Heart right ventricle (tissue), 16 donors: Measurements from ENCODE around the gene VPS51. TPM values are rescaled to one million over a fixed set of nuclear protein-coding genes. Genes with fewer than 3 reads are reported as not detected.

Experiments used
- ATAC-seq, 8 donors: fragments of 200-7000 bp; cut with Tn5 transposase; one replicate each; pipeline ENCODE4 v1.9.1; 2020; ENCODE audit warnings: mild to moderate bottlenecking in 8 of 8, moderate library complexity in 8 of 8, moderate number of reproducible peaks in 1 of 8
- DNase-seq, 2 donors: peaks; one replicate each; pipeline ENCODE4 v3.0.0-alpha.2; 2020
- H3K27ac ChIP-seq, 10 donors: fragments of 200-600 bp; sonication (generic) in 2 of 10; one replicate each; pipeline versions ENCODE4 v1.5.0 to v1.8.0; 2020 to 2022; ENCODE audit warnings: mild to moderate bottlenecking in 3 of 10
- H3K27me3 ChIP-seq, 7 donors: fragments of 200-600 bp; one replicate each; pipeline ENCODE4 v1.8.0; 2021 to 2022; ENCODE audit warnings: mild to moderate bottlenecking in 2 of 7
- H3K36me3 ChIP-seq, 9 donors: fragments of 200-600 bp; sonication (generic) in 1 of 9; one replicate each; pipeline versions ENCODE4 v1.5.0 to v1.8.0; 2020 to 2022; ENCODE audit warnings: mild to moderate bottlenecking in 2 of 9
- H3K4me1 ChIP-seq, 9 donors: fragments of 200-600 bp; sonication (generic) in 1 of 9; one replicate each; pipeline versions ENCODE4 v1.5.0 to v1.8.0; 2020 to 2022; ENCODE audit warnings: mild to moderate bottlenecking in 4 of 9
- H3K4me3 ChIP-seq, 10 donors: fragments of 200-600 bp; sonication (generic) in 2 of 10; one replicate each; pipeline versions ENCODE4 v1.5.0 to v1.8.0; 2020 to 2022; ENCODE audit warnings: mild to moderate bottlenecking in 7 of 10, moderate library complexity in 2 of 10
- H3K9me3 ChIP-seq, 11 donors: fragments of 200-600 bp in 10 of 11; sonication (generic) in 2 of 11; one replicate each; pipeline versions ENCODE4 v1.5.0 to v1.8.0; 2013 to 2022; ENCODE audit warnings: mild to moderate bottlenecking in 2 of 11, control low read depth in 1 of 11, moderate library complexity in 1 of 11
- CTCF ChIP-seq, 9 donors: fragments of 200-600 bp; sonication (generic) in 2 of 9; IDR thresholded peaks; one replicate each; pipeline versions ENCODE4 v1.5.0 to v1.8.0; 2021 to 2022; ENCODE audit warnings: antibody characterized with exemption in 9 of 9, mild to moderate bottlenecking in 5 of 9, moderate library complexity in 1 of 9
- WGBS, 2 donors: extraction: QIAGEN DNeasy Blood & Tissue Kit; methylation state at CpG; one replicate each; pipeline ENCODE4 v1.1.7; 2013; ENCODE audit warnings: inconsistent platforms in 1 of 2; 5-methylcytosine and 5-hydroxymethylcytosine counted together
- intact Hi-C, 10 donors: fragments of 100-400 bp; cut with DNase I; formaldehyde crosslinking; loops; one replicate each; pipeline versions ENCODE4 v1.11.1 to v1.14.2; 2022
- microRNA-seq, 2 donors: library from miRNA; unstranded; fragments of <30 nt; microRNA quantifications; one replicate each; pipeline ENCODE4 v1.2.0, GENCODE V29; 2021
- polyA plus RNA-seq, 2 donors: library from polyadenylated mRNA; stranded (reverse); fragments of 200-250 nt; gene quantifications; one replicate each; pipeline ENCODE4 v1.2.3, GENCODE V29; 2013
- total RNA-seq, 10 donors: library from RNA; stranded (reverse); fragmentation: NEBNext Ultra II Directional in 3 of 10; extraction: Animal tissue kit (Norgen Biotek cat#: 25700) in 3 of 10; gene quantifications; one replicate each; pipeline versions ENCODE4 v1.2.1 to v1.2.4, GENCODE V29; 2021 to 2023
- donor health status: Arrhythmogenic right ventricular cardiomyopathy.
- donor health status: ischemic (EF 13 %, LVEDD 7.1; RV severe dilation, severe dysfunction).
- donor health status: healthy with polysubstance abuse.
- donor health status: DM: no; HTN: yes; CAD: no.
- donor health status: DM: no; HTN: no; CAD: no.
- donor health status: ischemic (EF 25% LVEDD 6.9; RV normal size, moderate dysfunction).
- donor health status: ischemic (EF 25% LVEDD 5.7; RV mildly dilated, moderate dysfunction).
- donor health status: healthy.
- donor health status: DM: yes; HTN: yes; CAD: no.
- donor health status: Ischemic cardiomyopathy.
- donor health status: ischemic (EF 35%, LVEDD 5.7; RV mildly dilated, moderate dysfunction).
- donor health status: nonischemic (EF 11% LVEDD 7.7; RV severe dilation, severe dysfunction).
- donor health status: DM: yes; HTN: yes; CAD: no.
- donor health status: PGD.
- donor health status: ischemic (EF 29% LVEDD 5.4; RV normal size, mild dysfunction).
- donor health status: nonischemic (EF 23%, LVEDD 6.1; RV moderate dilation, normal function).

The VPS51 gene
- total and polyA plus RNA-seq, 12 donors, result 79.2 to 123 (median 100) TPM

GRCh38 chr11:65157336-65157735, 61.3 kb downstream of the VPS51 start:
- H3K27me3 ChIP-seq, result no peaks in the 10 kb centered on the region
- no peaks in the 10 kb centered on the region for H3K9me3 ChIP-seq
- DNase-seq (no peak), ATAC-seq (no peak)
- H3K4me3 ChIP-seq, result no peak overlapping the region
- intact Hi-C loops, result no loop called here
- 67 to 77% methylated on average over 3 of the region's 3 CpGs for WGBS, 2 donors
- no peak for TF ChIP-seq CTCF (IDR thresholded peaks at IDR 0.05)
- no peak overlapping the region for H3K27ac ChIP-seq
- peaks cover 0 to 7% (median 0%) of the 10 kb centered on the region in 9 donors for H3K4me1 ChIP-seq
- H3K36me3 ChIP-seq, result no peaks in the 10 kb centered on the region

GRCh38 chr11:65159012-65159411, 63.0 kb downstream of the VPS51 start:
- 77 to 82% methylated on average over 5 of the region's 5 CpGs for WGBS, 2 donors
- no peak for DNase-seq
- H3K4me1 ChIP-seq, result no peaks in the 10 kb centered on the region
- H3K4me3 ChIP-seq, result no peak overlapping the region
- no peaks in the 10 kb centered on the region for H3K9me3 ChIP-seq
- TF ChIP-seq CTCF (IDR thresholded peaks at IDR 0.05), result no peak
- intact Hi-C loops, result no loop called here
- no peak for ATAC-seq
- no peaks in the 10 kb centered on the region for H3K36me3 ChIP-seq
- H3K27me3 ChIP-seq, result no peaks in the 10 kb centered on the region
- no peak overlapping the region for H3K27ac ChIP-seq

- no peak overlapping the region for H3K27ac ChIP-seq
- H3K4me1 ChIP-seq, result no peaks in the 10 kb centered on the region
- DNase-seq (no peak), ATAC-seq (no peak)
- no peak overlapping the region for H3K4me3 ChIP-seq
- no peak for TF ChIP-seq CTCF (IDR thresholded peaks at IDR 0.05)
- no peaks in the 10 kb centered on the region for H3K27me3 ChIP-seq
- no peaks in the 10 kb centered on the region for H3K36me3 ChIP-seq
- no peaks in the 10 kb centered on the region for H3K9me3 ChIP-seq
- WGBS, 2 donors, result 80 to 81% methylated on average over 3 of the region's 3 CpGs
- intact Hi-C loops, result no loop called here
These were observed 64.6 kb downstream of the VPS51 start for GRCh38 chr11:65160643-65161042.

Small RNA genes within 50 kb of the gene (microRNA-seq; reads per million reads assigned to microRNA genes)
- 0 reads per million in 2 donors for gene MIR6751

Other genes with a start within 250 kb of the VPS51 start
- gene EHD1, start 217.6 kb upstream of the VPS51 start, total RNA-seq, result 10 to 100 TPM; 30.7 to 73.1 (median 43.9) TPM
- 10 to 100 TPM; 26.0 to 39.7 TPM for gene EHD1, start 217.6 kb upstream of the VPS51 start, polyA plus RNA-seq
- 10 to 100 TPM; 12.4 to 17.7 (median 16.0) TPM for gene ATG2A, start 179.0 kb upstream of the VPS51 start, total RNA-seq
- 10 to 100 TPM; 14.8 to 18.6 TPM for gene ATG2A, start 179.0 kb upstream of the VPS51 start, polyA plus RNA-seq
- 10 to 100 TPM; 13.4 to 29.8 (median 20.4) TPM for gene PPP2R5B, start 171.5 kb upstream of the VPS51 start, total RNA-seq
- 10 to 100 TPM; 26.6 to 30.8 TPM for gene PPP2R5B, start 171.5 kb upstream of the VPS51 start, polyA plus RNA-seq
- not detected for gene GPHA2, start 160.3 kb upstream of the VPS51 start, total RNA-seq
- gene GPHA2, start 160.3 kb upstream of the VPS51 start, polyA plus RNA-seq, result not detected
- gene MAJIN, start 124.1 kb upstream of the VPS51 start, total RNA-seq, result not detected
- not detected for gene MAJIN, start 124.1 kb upstream of the VPS51 start, polyA plus RNA-seq
- gene BATF2, start 99.2 kb upstream of the VPS51 start, total RNA-seq, result 10 to 100 TPM in 1 of 10 donors, 1 to 10 TPM in 8, under 1 TPM in 1; 0.66 to 31.8 (median 1.7) TPM
- gene BATF2, start 99.2 kb upstream of the VPS51 start, polyA plus RNA-seq, result 1 to 10 TPM; 2.1 to 2.9 TPM
- gene ARL2, start 82.1 kb upstream of the VPS51 start, total RNA-seq, result 100 to 1,000 TPM in 9 of 10 donors, 10 to 100 TPM in 1; 92.6 to 144 (median 117) TPM
- 100 to 1,000 TPM; 115 to 157 TPM for gene ARL2, start 82.1 kb upstream of the VPS51 start, polyA plus RNA-seq
- 10 to 100 TPM; 11.4 to 21.8 (median 15.2) TPM for gene SNX15, start 68.8 kb upstream of the VPS51 start, total RNA-seq
- 10 to 100 TPM; 14.7 to 23.2 TPM for gene SNX15, start 68.8 kb upstream of the VPS51 start, polyA plus RNA-seq
- gene SAC3D1, start 55.0 kb upstream of the VPS51 start, total RNA-seq, result 1 to 10 TPM; 3.8 to 9.3 (median 4.8) TPM
- 10 to 100 TPM in 1 of 2 donors, 1 to 10 TPM in 1; 4.7 to 17.3 TPM for gene SAC3D1, start 55.0 kb upstream of the VPS51 start, polyA plus RNA-seq
- gene NAALADL1, start 37.7 kb upstream of the VPS51 start, total RNA-seq, result 1 to 10 TPM; 2.1 to 6.8 (median 3.7) TPM
- gene NAALADL1, start 37.7 kb upstream of the VPS51 start, polyA plus RNA-seq, result 1 to 10 TPM; 8.1 to 9.1 TPM
- gene CDCA5, start 12.2 kb upstream of the VPS51 start, total RNA-seq, result 1 to 10 TPM in 5 of 10 donors, under 1 TPM in 5; 0.50 to 5.3 (median 1.0) TPM
- gene CDCA5, start 12.2 kb upstream of the VPS51 start, polyA plus RNA-seq, result under 1 TPM; 0.45 to 0.80 TPM
- 10 to 100 TPM; 21.5 to 27.7 (median 24.8) TPM for gene ZFPL1, start 12.0 kb upstream of the VPS51 start, total RNA-seq
- 10 to 100 TPM; 32.8 to 49.2 TPM for gene ZFPL1, start 12.0 kb upstream of the VPS51 start, polyA plus RNA-seq
- gene TM7SF2, start 15.7 kb downstream of the VPS51 start, total RNA-seq, result 10 to 100 TPM; 38.1 to 87.8 (median 69.5) TPM
- 10 to 100 TPM; 18.5 to 83.6 TPM for gene TM7SF2, start 15.7 kb downstream of the VPS51 start, polyA plus RNA-seq
- 1 to 10 TPM; 4.3 to 8.3 (median 6.5) TPM for gene ZNHIT2, start 21.5 kb downstream of the VPS51 start, total RNA-seq
- 10 to 100 TPM; 16.5 to 17.5 TPM for gene ZNHIT2, start 21.5 kb downstream of the VPS51 start, polyA plus RNA-seq
- gene FAU, start 25.9 kb downstream of the VPS51 start, total RNA-seq, result 100 to 1,000 TPM; 536 to 674 (median 617) TPM
- gene FAU, start 25.9 kb downstream of the VPS51 start, polyA plus RNA-seq, result 1,000 to 10,000 TPM; 1,297 to 1,540 TPM
- 10 to 100 TPM; 33.8 to 44.8 (median 39.9) TPM for gene MRPL49, start 26.1 kb downstream of the VPS51 start, total RNA-seq
- 10 to 100 TPM in 1 of 2 donors, 1 to 10 TPM in 1; 6.4 to 39.0 TPM for gene MRPL49, start 26.1 kb downstream of the VPS51 start, polyA plus RNA-seq
- gene SYVN1, start 38.3 kb downstream of the VPS51 start, total RNA-seq, result 10 to 100 TPM; 24.1 to 34.0 (median 27.8) TPM
- gene SYVN1, start 38.3 kb downstream of the VPS51 start, polyA plus RNA-seq, result 10 to 100 TPM; 22.2 to 24.6 TPM
- gene SPDYC, start 74.0 kb downstream of the VPS51 start, total RNA-seq, result not detected
- not detected for gene SPDYC, start 74.0 kb downstream of the VPS51 start, polyA plus RNA-seq
- gene CAPN1, start 85.7 kb downstream of the VPS51 start, total RNA-seq, result 100 to 1,000 TPM in 1 of 10 donors, 10 to 100 TPM in 9; 61.6 to 110 (median 82.0) TPM
- 10 to 100 TPM; 85.0 to 89.3 TPM for gene CAPN1, start 85.7 kb downstream of the VPS51 start, polyA plus RNA-seq
- 1 to 10 TPM; 2.3 to 7.3 (median 3.8) TPM for gene POLA2, start 165.7 kb downstream of the VPS51 start, total RNA-seq
- 1 to 10 TPM; 8.6 to 9.4 TPM for gene POLA2, start 165.7 kb downstream of the VPS51 start, polyA plus RNA-seq
- 10 to 100 TPM in 4 of 10 donors, 1 to 10 TPM in 6; 3.9 to 21.9 (median 9.0) TPM for gene CDC42EP2, start 218.7 kb downstream of the VPS51 start, total RNA-seq
- 10 to 100 TPM; 13.2 to 21.1 TPM for gene CDC42EP2, start 218.7 kb downstream of the VPS51 start, polyA plus RNA-seq
- 10 to 100 TPM; 37.4 to 63.4 (median 50.6) TPM for gene DPF2, start 237.6 kb downstream of the VPS51 start, total RNA-seq
- gene DPF2, start 237.6 kb downstream of the VPS51 start, polyA plus RNA-seq, result 10 to 100 TPM; 24.9 to 32.6 TPM